Adrenal gland (tissue), 5 donors: ENCODE measurements around the gene CPN1.

Experiments used
- CTCF ChIP-seq, 6 experiments: fragments of 450-650 bp in 4 of 6; fragments of 200-600 bp in 2 of 6; sonication (generic) in 1 of 6; IDR thresholded peaks; 1 replicate in 5 of 6; 2 replicates in 1 of 6; pipeline versions ENCODE4 v1.5.1 to v1.8.0; 2016 to 2021; ENCODE audit warnings: antibody characterized with exemption in 6 of 6, mild to moderate bottlenecking in 2 of 6, moderate library complexity in 1 of 6
- POLR2A ChIP-seq, 2 donors: fragments of 450-650 bp; IDR thresholded peaks; one replicate each; pipeline ENCODE4 v1.6.1; 2017; ENCODE audit warnings: antibody characterized with exemption in 2 of 2, mild to moderate bottlenecking in 2 of 2, moderate library complexity in 1 of 2
- donor health status: DM: no; HTN: no; CAD: no.

GRCh38 chr10:100114460-100114859 lies 32.8 kb upstream of the CPN1 start:
- TF ChIP-seq POLR2A (IDR thresholded peaks at IDR 0.05) (no peak), CTCF (IDR thresholded peaks at IDR 0.05) (no peak)
